SK-N-SH (cell line): ENCODE data around the gene KMT2C.

Experiments used
- SIN3A ChIP-seq: IDR thresholded peaks from 2 replicates; pipeline ENCODE4 v1.6.1; 2012; ENCODE audit warnings: low read depth, mild to moderate bottlenecking, low read length, moderate library complexity, borderline replicate concordance
- TEAD4 ChIP-seq: IDR thresholded peaks from 2 replicates; pipeline ENCODE4 v1.4.0; 2012; ENCODE audit warnings: mild to moderate bottlenecking, borderline replicate concordance; ENCODE audit not compliant: insufficient read depth
- TF ChIP-seq, protein P1 (sequence below): fragments of 200-600 bp; sonication (generic); IDR thresholded peaks from 2 replicates; pipeline ENCODE4 v1.6.1; 2017; ENCODE audit warnings: antibody characterized with exemption, mild to moderate bottlenecking, moderate library complexity

DNA sequence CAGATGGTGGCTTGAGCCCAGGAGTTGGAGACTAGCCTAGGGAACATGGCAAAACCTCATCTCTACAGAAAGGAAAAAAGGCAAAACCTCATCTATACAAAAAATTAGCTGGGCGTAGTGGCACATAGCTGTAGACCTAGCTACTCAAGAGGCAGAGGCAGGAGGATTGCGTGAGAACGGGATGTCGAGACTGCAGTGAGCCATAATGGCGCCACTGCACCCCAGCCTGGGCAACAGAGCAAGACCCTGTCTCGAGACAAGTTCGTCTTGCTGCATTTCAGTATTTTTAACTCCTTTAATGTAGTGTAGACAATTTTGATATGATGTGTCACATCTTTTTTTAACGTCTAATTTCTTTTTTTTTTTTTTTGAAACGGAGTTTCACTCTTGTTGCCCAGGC is 31.4 kb upstream of the KMT2C start:
- TF ChIP-seq, protein P1, sequence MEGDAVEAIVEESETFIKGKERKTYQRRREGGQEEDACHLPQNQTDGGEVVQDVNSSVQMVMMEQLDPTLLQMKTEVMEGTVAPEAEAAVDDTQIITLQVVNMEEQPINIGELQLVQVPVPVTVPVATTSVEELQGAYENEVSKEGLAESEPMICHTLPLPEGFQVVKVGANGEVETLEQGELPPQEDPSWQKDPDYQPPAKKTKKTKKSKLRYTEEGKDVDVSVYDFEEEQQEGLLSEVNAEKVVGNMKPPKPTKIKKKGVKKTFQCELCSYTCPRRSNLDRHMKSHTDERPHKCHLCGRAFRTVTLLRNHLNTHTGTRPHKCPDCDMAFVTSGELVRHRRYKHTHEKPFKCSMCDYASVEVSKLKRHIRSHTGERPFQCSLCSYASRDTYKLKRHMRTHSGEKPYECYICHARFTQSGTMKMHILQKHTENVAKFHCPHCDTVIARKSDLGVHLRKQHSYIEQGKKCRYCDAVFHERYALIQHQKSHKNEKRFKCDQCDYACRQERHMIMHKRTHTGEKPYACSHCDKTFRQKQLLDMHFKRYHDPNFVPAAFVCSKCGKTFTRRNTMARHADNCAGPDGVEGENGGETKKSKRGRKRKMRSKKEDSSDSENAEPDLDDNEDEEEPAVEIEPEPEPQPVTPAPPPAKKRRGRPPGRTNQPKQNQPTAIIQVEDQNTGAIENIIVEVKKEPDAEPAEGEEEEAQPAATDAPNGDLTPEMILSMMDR, result no peak
- TF ChIP-seq SIN3A (no peak), TEAD4 (no peak)
